K562 treated with DMSO at 1 percent for 48 hours (cell line): ENCODE measurements around the gene CEP170. TPM values are rescaled to one million over a fixed set of nuclear protein-coding genes. Genes with fewer than 3 reads are reported as not detected.

Source experiments
- total RNA-seq: library from RNA; unstranded; fragments of 300-600 nt; gene quantifications from 2 replicates; pipeline ENCODE4 v1.2.3, GENCODE V29; 2022; ENCODE audit warnings: low replicate concordance; ENCODE audit errors: extremely low read depth

The CEP170 gene
- total RNA-seq: not detected in 2 replicates

GRCh38 chr1:243254927-243255790 is at the start of gene CEP170:
Gene CEP170 (minus strand): TSS chr1:243255281. CDS start chr1:243225280, 30,001 bp downstream.

GRCh38 chr1:243255791-243256512 is 871 bp upstream of the CEP170 start, which contains the start of gene SDCCAG8:
Gene SDCCAG8 (plus strand): TSS chr1:243256041. CDS start chr1:243256174, 133 bp downstream.

Other genes starting within 250 kb of the CEP170 start
- not detected in 2 replicates for gene SDCCAG8, start 760 bp upstream of the CEP170 start, total RNA-seq